HepG2 (cell line): ENCODE measurements around the gene DND1. TPM values are rescaled to one million over a fixed set of nuclear protein-coding genes. Genes with fewer than 3 reads are reported as not detected.
A peak's percentile ranks its signal among the peaks of the same experiment; 100 is the strongest.

ENCODE experiments used
- ASH2L ChIP-seq: fragments of 300-600, 200-600 bp; sonication (generic); IDR thresholded peaks from 2 replicates; pipeline ENCODE4 v1.7.0; 2017; ENCODE audit warnings: low read depth, mild to moderate bottlenecking, moderate library complexity, mixed read lengths, low read length; ENCODE audit not compliant: insufficient read length
- ATF7 ChIP-seq, 2 experiments: fragments of 450-650 bp in 1 of 2; sonication (generic) in 1 of 2; formaldehyde crosslinking in 1 of 2; IDR thresholded peaks; 2 replicates each; pipeline versions ENCODE4 v1.4.0 to v1.6.1; 2016 to 2020; ENCODE audit warnings: antibody characterized with exemption in 1 of 2, mild to moderate bottlenecking in 1 of 2, missing genetic modification reagents in 1 of 2
- EED ChIP-seq: sonication (generic); formaldehyde crosslinking; IDR thresholded peaks from 2 replicates; pipeline ENCODE4 v1.5.0; 2020; ENCODE audit warnings: mild to moderate bottlenecking, missing genetic modification reagents
- EZH2 ChIP-seq: conservative IDR thresholded peaks from 2 replicates; pipeline ENCODE4 v1.6.1; 2012; ENCODE audit warnings: mild to moderate bottlenecking, low read depth, low read length, moderate library complexity
- HDAC1 ChIP-seq: sonication (generic); formaldehyde crosslinking; IDR thresholded peaks from 2 replicates; pipeline ENCODE4 v1.5.1; 2020; ENCODE audit warnings: mild to moderate bottlenecking, missing genetic modification reagents
- HDAC2 ChIP-seq: sonication (generic); formaldehyde crosslinking; IDR thresholded peaks from 2 replicates; pipeline ENCODE4 v1.4.0; 2020; ENCODE audit warnings: missing genetic modification reagents
- HMG20B ChIP-seq: conservative IDR thresholded peaks from 2 replicates; pipeline ENCODE4 v1.6.1; 2016; ENCODE audit warnings: missing genetic modification reagents, missing compliant biosample characterization
- HMGXB3 ChIP-seq: sonication (generic); formaldehyde crosslinking; IDR thresholded peaks from 2 replicates; pipeline ENCODE4 v1.4.0; 2020; ENCODE audit warnings: missing genetic modification reagents, borderline replicate concordance
- HOXA5 ChIP-seq: sonication (generic); formaldehyde crosslinking; IDR thresholded peaks from 2 replicates; pipeline ENCODE4 v1.4.0; 2020; ENCODE audit warnings: missing genetic modification reagents
- KDM1A ChIP-seq: IDR thresholded peaks from 2 replicates; pipeline ENCODE4 v1.6.1; 2016; ENCODE audit warnings: missing compliant biosample characterization
- MEIS2 ChIP-seq: sonication (generic); formaldehyde crosslinking; IDR thresholded peaks from 2 replicates; pipeline ENCODE4 v1.9.0; 2021; ENCODE audit warnings: mild to moderate bottlenecking, missing genetic modification reagents
- MTF2 ChIP-seq: sonication (generic); formaldehyde crosslinking; IDR thresholded peaks from 2 replicates; pipeline ENCODE4 v1.5.0; 2020; ENCODE audit warnings: missing genetic modification reagents, borderline replicate concordance
- NCOR1 ChIP-seq: fragments of 200-600 bp; sonication (generic); IDR thresholded peaks from 2 replicates; pipeline ENCODE4 v1.7.0; 2017; ENCODE audit warnings: antibody characterized with exemption, low read length, borderline replicate concordance
- NPAS2 ChIP-seq: sonication (generic); formaldehyde crosslinking; IDR thresholded peaks from 2 replicates; pipeline ENCODE4 v1.8.0; 2022; ENCODE audit warnings: mild to moderate bottlenecking, missing genetic modification reagents, borderline replicate concordance
- PAF1 ChIP-seq: IDR thresholded peaks from 2 replicates; pipeline ENCODE4 v1.6.1; 2016; ENCODE audit warnings: missing genetic modification reagents, missing compliant biosample characterization
- RFXANK ChIP-seq: IDR thresholded peaks from 2 replicates; pipeline ENCODE4 v1.6.1; 2016
- SAP130 ChIP-seq: IDR thresholded peaks from 2 replicates; pipeline ENCODE4 v1.6.1; 2016; ENCODE audit warnings: low read depth
- SCMH1 ChIP-seq: sonication (generic); formaldehyde crosslinking; IDR thresholded peaks from 2 replicates; pipeline ENCODE4 v1.9.0; 2021; ENCODE audit warnings: missing genetic modification reagents, mild to moderate bottlenecking, borderline replicate concordance
- SNAI1 ChIP-seq: sonication (generic); formaldehyde crosslinking; IDR thresholded peaks from 2 replicates; pipeline ENCODE4 v1.5.0; 2020; ENCODE audit warnings: mild to moderate bottlenecking, missing genetic modification reagents, borderline replicate concordance
- TAF1 ChIP-seq: sonication (generic); formaldehyde crosslinking; IDR thresholded peaks from 2 replicates; pipeline ENCODE4 v1.4.0; 2020; ENCODE audit warnings: missing genetic modification reagents
- TRIM24 ChIP-seq: sonication (generic); formaldehyde crosslinking; IDR thresholded peaks from 2 replicates; pipeline ENCODE4 v1.8.0; 2022; ENCODE audit warnings: mild to moderate bottlenecking, missing genetic modification reagents
- ZC3H4 ChIP-seq: sonication (generic); formaldehyde crosslinking; IDR thresholded peaks from 2 replicates; pipeline ENCODE4 v1.4.0; 2020; ENCODE audit warnings: missing genetic modification reagents, borderline replicate concordance
- ZMYM3 ChIP-seq: sonication (generic); formaldehyde crosslinking; IDR thresholded peaks from 2 replicates; pipeline ENCODE4 v1.5.1; 2020; ENCODE audit warnings: mild to moderate bottlenecking, missing genetic modification reagents
- ZNF557 ChIP-seq: sonication (generic); formaldehyde crosslinking; IDR thresholded peaks from 2 replicates; pipeline ENCODE4 v1.4.0; 2020; ENCODE audit warnings: missing genetic modification reagents
- ZNF589 ChIP-seq: sonication (generic); formaldehyde crosslinking; conservative IDR thresholded peaks from 2 replicates; pipeline ENCODE4 v1.8.0; 2022; ENCODE audit warnings: mild to moderate bottlenecking, moderate library complexity, missing genetic modification reagents
- ZNF652 ChIP-seq: IDR thresholded peaks from 2 replicates; pipeline ENCODE4 v1.6.1; 2016; ENCODE audit warnings: low read depth, borderline replicate concordance
- ZNF691 ChIP-seq: sonication (generic); formaldehyde crosslinking; IDR thresholded peaks from 2 replicates; pipeline ENCODE4 v1.4.0; 2020; ENCODE audit warnings: missing genetic modification reagents, low read depth, mild to moderate bottlenecking, borderline replicate concordance
- ZNF766 ChIP-seq: sonication (generic); formaldehyde crosslinking; IDR thresholded peaks from 2 replicates; pipeline ENCODE4 v1.5.0; 2020; ENCODE audit warnings: missing genetic modification reagents, borderline replicate concordance
- ZNF790 ChIP-seq: sonication (generic); formaldehyde crosslinking; IDR thresholded peaks from 2 replicates; pipeline ENCODE4 v1.8.0; 2022; ENCODE audit warnings: missing genetic modification reagents, mild to moderate bottlenecking, borderline replicate concordance
- polyA plus RNA-seq, 8 experiments: library from polyadenylated mRNA; depleted of rRNA in 3 of 8; stranded (reverse) in 7 of 8; unstranded in 1 of 8; fragments of >200 nt; fragmentation: Illumina TruSeq in 4 of 8; extraction: Trizol in 4 of 8; gene quantifications; 2 replicates each; pipeline versions ENCODE4 v1.2.1 to v1.2.3, GENCODE V29; 2011 to 2016; ENCODE audit warnings: low read depth in 4 of 8, missing spikeins in 1 of 8, mixed read lengths in 1 of 8; ENCODE audit not compliant: insufficient read depth in 1 of 8
- total RNA-seq, 5 experiments: library from RNA; depleted of rRNA; stranded (reverse); fragments of >200 nt; fragmentation: Illumina TruSeq; extraction: Trizol; gene quantifications; 2 replicates each; pipeline ENCODE4 v1.2.3, GENCODE V29; 2016; ENCODE audit warnings: low read depth in 1 of 5

Gene DND1
- total and polyA plus RNA-seq, 2 of the 13 experiments (the other 11 are each of a cell fraction or from before 2014, with no cell fraction given) = 0.48 to 0.55 TPM

GRCh38 chr5:140633021-140633471 lies 40.3 kb downstream of the DND1 start, which contains the start of gene CD14 (continued):
- TF ChIP-seq HDAC2 (peak; percentile 26; the same call in 1 of the 2 replicates), ZNF766 (no peak), TRIM24 (CRISPR knock-in tag) (no peak), SNAI1 (CRISPR knock-in tag) (no peak), ATF7 (IDR thresholded peaks at IDR 0.05) (no peak), ATF7 (CRISPR knock-in tag; IDR thresholded peaks at IDR 0.05) (no peak), HMGXB3 (CRISPR knock-in tag) (no peak), ZC3H4 (CRISPR knock-in tag) (no peak), MEIS2 (CRISPR knock-in tag) (peak; percentile 70), SCMH1 (CRISPR knock-in tag) (no peak), ZMYM3 (CRISPR knock-in tag) (no peak), ZNF691 (CRISPR knock-in tag) (no peak), HOXA5 (CRISPR knock-in tag) (no peak), EZH2 (no peak), ZNF589 (CRISPR knock-in tag) (no peak), HDAC1 (0 out of 2 replicates have a peak, but pooled peaks have one; percentile 13), PAF1 (CRISPR knock-in tag) (no peak), EED (no peak), MTF2 (no peak), SAP130 (CRISPR knock-in tag) (peak; percentile 40; the same call in 1 of the 2 replicates), ASH2L (peak; percentile 21), RFXANK (CRISPR knock-in tag) (no peak), NPAS2 (CRISPR knock-in tag) (no peak), HMG20B (CRISPR knock-in tag) (no peak), KDM1A (CRISPR knock-in tag) (no peak), ZNF790 (no peak), TAF1 (CRISPR knock-in tag) (no peak), ZNF652 (CRISPR knock-in tag) (no peak), ZNF557 (no peak), NCOR1 (no peak; the same call in 1 of the 2 replicates)
